HG02973 (cell line): ENCODE measurements around the gene LAMTOR2.
"Not testable (repeated sequence)": the region's sequence is repeated elsewhere in the genome, so short reads cannot be mapped to it uniquely, and the experiment has no call there.

Source experiments
- ATAC-seq: cut with Tn5 transposase; IDR thresholded peaks from one replicate; pipeline ENCODE4 v1.9.1; 2021; ENCODE audit warnings: moderate library complexity; ENCODE audit not compliant: unreplicated experiment

Gene LAMTOR2

GRCh38 chr1:156054500-156055280 lies at the start of gene LAMTOR2:
LAMTOR2 (plus strand) TSS chr1:156054782; CDS start chr1:156054890, 108 bp downstream.
- ATAC-seq = peak; percentile 71

GRCh38 chr1:156004843-156005584 lies 49.6 kb upstream of the LAMTOR2 start:
- no peak for ATAC-seq

DNA sequence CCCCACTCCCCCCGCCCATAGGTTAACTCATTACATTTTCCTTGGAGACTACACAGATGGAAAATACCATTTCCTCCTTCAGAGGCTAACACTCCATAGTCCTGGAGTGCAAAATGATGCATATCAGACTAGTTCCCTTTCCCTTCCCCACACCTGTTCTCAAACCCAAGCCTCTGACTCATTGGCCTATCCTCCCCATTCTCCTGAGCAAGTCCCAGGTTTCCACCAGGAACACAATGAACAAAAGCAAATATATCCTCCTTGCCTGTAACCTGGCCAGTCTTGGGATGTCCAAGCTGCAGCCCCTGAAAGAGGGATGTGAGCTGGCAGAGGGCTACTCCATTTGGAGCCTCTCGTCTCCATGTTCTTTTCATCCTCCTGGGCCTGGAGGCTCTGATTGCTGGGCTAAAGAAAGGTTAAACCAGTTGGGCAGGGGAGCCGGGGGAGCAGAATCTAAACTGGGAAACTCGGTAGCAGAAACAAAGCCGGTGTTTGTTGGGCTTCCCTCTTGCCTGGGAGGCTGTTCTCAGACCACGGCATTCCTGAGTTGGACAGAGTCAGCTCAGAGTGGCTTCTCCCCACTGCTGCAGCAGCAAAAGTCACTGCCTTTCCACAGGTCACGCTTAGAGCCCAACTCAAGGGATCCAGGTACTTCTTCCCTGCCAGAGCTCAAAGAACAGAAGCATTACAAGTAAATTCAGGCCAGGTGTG lies 47.8 kb upstream of the LAMTOR2 start:
- ATAC-seq = no peak

DNA sequence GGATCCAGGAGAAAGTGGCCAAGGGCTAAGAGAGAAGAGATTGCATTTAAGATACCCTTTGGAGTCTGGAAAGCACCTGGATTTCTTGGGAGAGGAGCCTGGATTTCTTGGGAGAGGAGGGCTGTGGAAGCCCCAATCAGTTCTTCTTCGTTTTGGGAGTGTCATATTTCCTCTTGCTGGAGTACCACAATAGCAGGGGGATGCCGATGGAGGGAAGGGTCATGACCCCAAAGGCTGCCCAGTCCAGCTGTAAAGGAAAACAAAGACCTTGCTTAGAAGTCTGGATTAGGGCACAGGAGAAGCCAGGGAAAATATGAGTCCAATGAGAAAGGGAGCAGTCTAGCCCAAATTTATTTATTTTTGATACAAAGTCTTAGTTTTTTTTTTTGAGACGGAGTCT lies 45.2 kb upstream of the LAMTOR2 start:
- no peak for ATAC-seq

DNA sequence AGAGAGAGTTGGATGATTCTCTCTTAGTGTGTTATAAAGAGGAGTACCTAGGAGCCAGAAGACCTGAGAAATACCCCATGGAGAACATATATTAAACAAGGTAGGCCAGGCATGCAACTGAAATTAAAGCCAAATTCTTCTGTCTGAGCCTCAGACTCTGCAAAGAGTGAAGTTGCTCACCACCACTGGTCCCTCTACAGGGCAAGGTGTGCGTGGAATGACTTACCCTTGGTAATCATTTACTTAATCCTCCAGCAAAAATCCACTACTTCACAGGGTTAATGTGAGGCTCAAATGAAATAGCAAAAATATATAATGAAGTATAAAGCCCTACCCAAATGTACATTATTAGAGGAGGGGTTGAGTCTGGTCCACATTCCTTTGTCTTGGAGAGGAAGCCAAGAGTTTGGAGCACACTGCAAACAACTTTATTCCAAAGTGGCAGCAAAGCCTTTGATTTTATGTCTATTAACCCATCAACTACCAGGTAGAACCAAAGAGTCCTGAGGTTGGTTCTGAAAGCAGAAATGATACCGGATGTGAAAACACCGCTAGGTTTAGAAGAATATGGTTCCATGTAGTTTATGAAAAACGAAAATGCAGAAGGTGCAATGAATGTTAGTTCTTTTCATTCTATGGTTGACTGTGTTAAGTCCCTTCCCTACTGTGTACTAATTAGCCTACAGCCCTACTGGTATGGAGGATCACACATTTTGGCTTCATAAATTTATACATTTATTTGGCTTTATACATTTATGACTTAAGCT lies 42.3 kb upstream of the LAMTOR2 start:
- ATAC-seq = peak; percentile 70

GRCh38 chr1:156014829-156015228 lies 39.8 kb upstream of the LAMTOR2 start:
- ATAC-seq = no peak

DNA sequence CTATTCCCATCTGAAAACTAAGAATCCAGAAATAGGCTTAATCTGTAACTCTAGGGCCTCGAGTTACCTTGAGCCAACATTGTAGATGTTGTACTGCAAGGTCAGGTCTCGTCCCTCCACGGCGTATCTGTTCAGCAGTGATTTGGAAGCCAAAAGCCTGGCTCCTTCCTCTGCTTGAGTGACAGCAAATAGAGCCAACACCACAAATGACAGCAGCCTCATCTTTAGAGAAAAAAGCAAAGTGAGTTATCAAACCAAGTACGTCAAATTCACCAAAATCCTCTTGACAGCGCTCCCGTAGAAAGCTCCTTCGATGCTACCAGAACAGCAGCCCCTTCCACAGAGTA lies 34.7 kb upstream of the LAMTOR2 start:
- ATAC-seq = no peak

- ATAC-seq = peak; percentile 89
Observed at GRCh38 chr1:156020293-156021092, 34.1 kb upstream of the LAMTOR2 start, which contains the start of gene SSR2. SSR2 (minus strand) TSS chr1:156020951; CDS start chr1:156020167, 784 bp downstream.

DNA sequence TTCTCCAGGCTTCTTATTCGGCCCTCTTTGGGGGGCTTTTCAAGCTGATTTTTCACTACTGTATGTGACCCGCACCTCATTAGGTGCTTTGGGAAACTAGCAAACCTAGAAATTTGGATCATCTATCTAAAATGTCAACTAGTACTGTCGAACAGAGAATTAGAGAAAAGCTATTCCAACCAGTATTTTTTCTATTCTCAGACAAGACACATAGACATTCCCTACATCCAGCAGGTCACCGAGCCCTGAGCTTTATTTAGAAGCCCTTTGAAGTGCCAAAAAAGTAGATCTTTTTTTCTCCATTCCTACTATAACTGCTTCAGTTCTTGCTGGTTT lies 33.5 kb upstream of the LAMTOR2 start:
- ATAC-seq = no peak

DNA sequence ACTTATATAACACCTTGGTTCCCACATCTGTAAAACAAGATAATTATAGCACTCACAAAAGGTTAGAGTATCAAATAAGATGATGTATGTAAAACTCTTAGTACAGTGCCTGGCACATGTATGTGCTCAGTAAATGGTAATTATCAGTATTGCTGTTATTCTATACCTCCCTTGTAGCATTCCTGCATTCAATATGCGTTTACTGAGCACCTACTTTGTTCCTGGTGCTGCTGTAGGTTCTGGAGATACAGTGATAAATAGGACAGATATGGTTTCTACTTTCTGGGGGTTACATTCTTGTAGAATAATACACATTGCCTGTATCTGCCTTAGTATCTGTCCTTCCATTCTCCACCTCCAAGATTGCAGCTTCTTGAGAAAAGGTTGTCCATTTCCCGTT lies 32.6 kb upstream of the LAMTOR2 start:
- no peak for ATAC-seq

DNA sequence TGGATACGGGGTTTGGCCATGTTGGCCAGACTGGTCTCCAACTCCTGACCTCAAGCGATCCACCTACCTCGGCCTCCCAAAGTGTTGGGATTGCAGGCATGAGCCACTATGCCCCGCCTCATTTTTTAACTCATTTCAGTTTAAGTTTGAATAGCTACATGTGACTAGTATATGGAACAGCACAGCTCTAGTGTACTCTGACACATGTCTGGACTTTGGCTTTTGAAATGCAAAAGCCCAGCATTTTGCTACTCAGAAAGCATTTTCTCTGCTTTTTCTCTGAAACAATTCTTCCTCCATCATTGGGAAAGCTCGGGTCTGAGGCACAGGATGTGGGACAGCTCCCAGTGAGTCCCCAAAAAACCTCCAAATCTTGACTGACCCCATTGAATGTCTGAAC lies 29.8 kb upstream of the LAMTOR2 start:
- ATAC-seq = no peak

- no peak for ATAC-seq
Observed at GRCh38 chr1:156025876-156026275, 28.7 kb upstream of the LAMTOR2 start.

DNA sequence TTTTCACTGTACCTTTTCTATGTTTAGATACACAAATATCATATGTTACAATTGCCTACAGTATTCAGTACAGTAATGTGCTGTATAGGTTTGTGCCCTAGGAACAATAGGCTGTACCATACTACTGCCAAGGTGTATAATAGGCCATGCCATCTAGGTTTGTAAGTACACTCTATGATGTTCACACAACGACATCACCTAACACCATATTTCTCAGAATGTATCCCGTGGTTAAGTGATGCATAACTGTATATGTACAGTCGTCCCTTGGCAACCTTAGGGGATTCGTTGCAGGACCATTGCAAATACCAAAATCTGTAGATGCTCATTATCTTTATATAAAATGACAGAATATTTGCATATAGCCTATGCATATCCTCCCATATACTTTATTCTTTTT lies 28.0 kb upstream of the LAMTOR2 start:
- no peak for ATAC-seq

GRCh38 chr1:156033011-156033410 lies 21.6 kb upstream of the LAMTOR2 start:
- no peak for ATAC-seq

DNA sequence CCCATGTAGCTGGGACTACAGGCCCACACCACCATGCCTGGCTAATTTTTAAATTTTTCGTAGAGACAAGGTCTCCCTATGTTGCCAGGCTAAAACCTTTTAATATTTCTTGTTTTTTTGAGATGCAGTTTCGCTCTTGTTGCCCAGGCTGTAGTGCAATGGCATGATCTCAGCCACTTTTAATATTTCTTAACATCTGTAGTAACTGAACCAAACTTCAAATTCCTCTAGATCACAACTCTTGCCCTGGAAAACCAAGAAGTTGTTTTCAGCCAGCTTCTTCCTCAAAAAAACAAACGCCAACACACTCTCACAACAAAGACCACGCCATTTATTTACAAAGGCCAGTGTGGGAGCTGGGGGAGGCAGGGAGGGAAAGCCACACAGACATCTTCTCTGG lies 19.6 kb upstream of the LAMTOR2 start:
- not testable (repeated sequence) for ATAC-seq

DNA sequence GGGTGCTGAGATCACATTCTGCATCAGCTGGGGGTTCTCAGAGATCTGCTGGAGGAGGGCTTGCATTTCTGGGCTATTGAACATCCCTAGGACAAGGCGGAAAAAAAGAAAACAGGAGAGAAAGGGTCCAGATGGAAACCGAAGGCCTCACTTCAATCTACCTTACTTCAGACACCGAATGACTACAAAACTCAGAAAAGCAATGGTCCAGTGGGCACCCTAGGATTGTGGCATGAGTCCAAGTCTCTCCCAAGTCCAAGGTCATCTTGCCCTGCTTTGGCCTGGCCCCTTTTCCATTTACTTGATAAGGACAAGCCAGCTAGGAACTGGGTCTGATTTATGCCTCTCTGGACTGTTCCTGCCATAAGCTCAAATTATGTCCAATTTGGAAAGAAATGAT lies 11.8 kb upstream of the LAMTOR2 start:
- no peak for ATAC-seq

- ATAC-seq = no peak
Observed at GRCh38 chr1:156045076-156045475, 9.5 kb upstream of the LAMTOR2 start.

GRCh38 chr1:156048663-156049258 lies 5.8 kb upstream of the LAMTOR2 start:
- ATAC-seq = no peak

DNA sequence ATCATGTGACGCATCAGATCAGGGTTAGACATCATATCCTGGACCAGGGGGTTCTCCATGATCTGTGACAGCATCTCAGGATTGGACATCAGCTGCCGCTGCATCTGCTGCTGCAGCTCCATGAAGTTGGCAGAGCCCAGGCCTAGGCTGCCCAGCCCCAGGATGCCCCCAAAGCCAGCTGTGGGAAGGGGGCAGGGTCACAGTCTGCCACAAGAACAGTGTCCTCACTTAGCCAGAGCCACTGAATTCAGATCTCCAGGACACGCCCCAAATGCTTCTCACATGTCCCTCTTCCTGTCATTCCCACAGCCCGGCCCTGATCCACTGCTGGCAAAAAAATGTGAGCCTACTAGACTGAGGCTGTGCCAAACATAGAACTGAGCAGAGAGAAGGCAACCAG lies 4.2 kb upstream of the LAMTOR2 start:
- no peak for ATAC-seq
